Heart right ventricle (tissue), 16 donors: ENCODE results near the gene DNAH5. TPM values are rescaled to one million over a fixed set of nuclear protein-coding genes. Genes with fewer than 3 reads are reported as not detected.

ENCODE experiments used
- ATAC-seq, 8 donors: fragments of 200-7000 bp; cut with Tn5 transposase; one replicate each; pipeline ENCODE4 v1.9.1; 2020; ENCODE audit warnings: mild to moderate bottlenecking in 8 of 8, moderate library complexity in 8 of 8, moderate number of reproducible peaks in 1 of 8
- DNase-seq, 2 donors: peaks; one replicate each; pipeline ENCODE4 v3.0.0-alpha.2; 2020
- H3K27ac ChIP-seq, 10 donors: fragments of 200-600 bp; sonication (generic) in 2 of 10; one replicate each; pipeline versions ENCODE4 v1.5.0 to v1.8.0; 2020 to 2022; ENCODE audit warnings: mild to moderate bottlenecking in 3 of 10
- H3K27me3 ChIP-seq, 7 donors: fragments of 200-600 bp; one replicate each; pipeline ENCODE4 v1.8.0; 2021 to 2022; ENCODE audit warnings: mild to moderate bottlenecking in 2 of 7
- H3K36me3 ChIP-seq, 9 donors: fragments of 200-600 bp; sonication (generic) in 1 of 9; one replicate each; pipeline versions ENCODE4 v1.5.0 to v1.8.0; 2020 to 2022; ENCODE audit warnings: mild to moderate bottlenecking in 2 of 9
- H3K4me1 ChIP-seq, 9 donors: fragments of 200-600 bp; sonication (generic) in 1 of 9; one replicate each; pipeline versions ENCODE4 v1.5.0 to v1.8.0; 2020 to 2022; ENCODE audit warnings: mild to moderate bottlenecking in 4 of 9
- H3K4me3 ChIP-seq, 10 donors: fragments of 200-600 bp; sonication (generic) in 2 of 10; one replicate each; pipeline versions ENCODE4 v1.5.0 to v1.8.0; 2020 to 2022; ENCODE audit warnings: mild to moderate bottlenecking in 7 of 10, moderate library complexity in 2 of 10
- H3K9me3 ChIP-seq, 11 donors: fragments of 200-600 bp in 10 of 11; sonication (generic) in 2 of 11; one replicate each; pipeline versions ENCODE4 v1.5.0 to v1.8.0; 2013 to 2022; ENCODE audit warnings: mild to moderate bottlenecking in 2 of 11, control low read depth in 1 of 11, moderate library complexity in 1 of 11
- CTCF ChIP-seq, 9 donors: fragments of 200-600 bp; sonication (generic) in 2 of 9; IDR thresholded peaks; one replicate each; pipeline versions ENCODE4 v1.5.0 to v1.8.0; 2021 to 2022; ENCODE audit warnings: antibody characterized with exemption in 9 of 9, mild to moderate bottlenecking in 5 of 9, moderate library complexity in 1 of 9
- WGBS, 2 donors: extraction: QIAGEN DNeasy Blood & Tissue Kit; methylation state at CpG; one replicate each; pipeline ENCODE4 v1.1.7; 2013; ENCODE audit warnings: inconsistent platforms in 1 of 2; 5-methylcytosine and 5-hydroxymethylcytosine counted together
- intact Hi-C, 10 donors: fragments of 100-400 bp; cut with DNase I; formaldehyde crosslinking; loops; one replicate each; pipeline versions ENCODE4 v1.11.1 to v1.14.2; 2022
- polyA plus RNA-seq, 2 donors: library from polyadenylated mRNA; stranded (reverse); fragments of 200-250 nt; gene quantifications; one replicate each; pipeline ENCODE4 v1.2.3, GENCODE V29; 2013
- total RNA-seq, 10 donors: library from RNA; stranded (reverse); fragmentation: NEBNext Ultra II Directional in 3 of 10; extraction: Animal tissue kit (Norgen Biotek cat#: 25700) in 3 of 10; gene quantifications; one replicate each; pipeline versions ENCODE4 v1.2.1 to v1.2.4, GENCODE V29; 2021 to 2023
- donor health status: Arrhythmogenic right ventricular cardiomyopathy.
- donor health status: ischemic (EF 13 %, LVEDD 7.1; RV severe dilation, severe dysfunction).
- donor health status: healthy with polysubstance abuse.
- donor health status: DM: no; HTN: yes; CAD: no.
- donor health status: DM: no; HTN: no; CAD: no.
- donor health status: ischemic (EF 25% LVEDD 6.9; RV normal size, moderate dysfunction).
- donor health status: ischemic (EF 25% LVEDD 5.7; RV mildly dilated, moderate dysfunction).
- donor health status: healthy.
- donor health status: DM: yes; HTN: yes; CAD: no.
- donor health status: Ischemic cardiomyopathy.
- donor health status: ischemic (EF 35%, LVEDD 5.7; RV mildly dilated, moderate dysfunction).
- donor health status: nonischemic (EF 11% LVEDD 7.7; RV severe dilation, severe dysfunction).
- donor health status: DM: yes; HTN: yes; CAD: no.
- donor health status: PGD.
- donor health status: ischemic (EF 29% LVEDD 5.4; RV normal size, mild dysfunction).
- donor health status: nonischemic (EF 23%, LVEDD 6.1; RV moderate dilation, normal function).

DNAH5 gene
- total and polyA plus RNA-seq, 12 donors: 0.02 to 0.53 (median 0.23) TPM; not detected in 2

DNA sequence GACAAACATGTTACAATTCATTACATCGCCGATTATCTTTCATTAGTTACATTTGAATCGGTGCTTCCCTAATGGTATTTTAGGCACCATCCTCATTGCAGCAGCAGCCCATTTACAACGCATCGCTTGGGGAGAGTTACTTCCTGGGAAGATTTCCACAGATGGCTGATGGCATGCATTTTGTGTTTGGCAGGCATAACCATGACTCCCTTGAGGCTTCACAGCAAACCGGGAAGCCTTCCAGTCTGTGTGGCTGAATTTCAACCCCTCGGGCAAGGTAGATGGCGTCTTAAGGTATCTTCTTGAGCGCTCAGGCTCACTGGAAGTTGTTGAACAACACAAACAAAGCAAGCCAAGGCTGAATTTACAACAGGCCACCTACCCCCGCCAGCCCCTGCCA is 1.6 kb upstream of the DNAH5 start:
- WGBS, 2 donors: 80 to 81% methylated on average over 10 of the region's 10 CpGs
- intact Hi-C loops: no loop called here

GRCh38 chr5:13945271-13945670 is 783 bp upstream of the DNAH5 start:
- Histone ChIP-seq H3K27ac (no peak overlapping the region), H3K27me3 (peaks cover 0 to 5% (median 0%) of the 10 kb centered on the region in 7 donors), H3K4me3 (no peak overlapping the region), H3K9me3 (no peaks in the 10 kb centered on the region), H3K36me3 (no peaks in the 10 kb centered on the region), H3K4me1 (no peaks in the 10 kb centered on the region)
- TF ChIP-seq CTCF (IDR thresholded peaks at IDR 0.05): no peak
- intact Hi-C loops: no loop called here
- ATAC-seq (no peak), DNase-seq (no peak)
- WGBS, 2 donors: 85 to 98% methylated on average over 3 of the region's 3 CpGs

More for the DNA sequence above, 1.6 kb upstream of the DNAH5 start:
- no peaks in the 10 kb centered on the region for H3K4me1 ChIP-seq
- H3K4me3 ChIP-seq: no peak overlapping the region
- H3K27me3 ChIP-seq: peaks cover 0 to 5% (median 0%) of the 10 kb centered on the region in 7 donors
- ATAC-seq (no peak), DNase-seq (no peak)
- H3K27ac ChIP-seq: no peak overlapping the region
- no peak for TF ChIP-seq CTCF (IDR thresholded peaks at IDR 0.05)
- no peaks in the 10 kb centered on the region for H3K9me3 ChIP-seq
- H3K36me3 ChIP-seq: no peaks in the 10 kb centered on the region

DNA sequence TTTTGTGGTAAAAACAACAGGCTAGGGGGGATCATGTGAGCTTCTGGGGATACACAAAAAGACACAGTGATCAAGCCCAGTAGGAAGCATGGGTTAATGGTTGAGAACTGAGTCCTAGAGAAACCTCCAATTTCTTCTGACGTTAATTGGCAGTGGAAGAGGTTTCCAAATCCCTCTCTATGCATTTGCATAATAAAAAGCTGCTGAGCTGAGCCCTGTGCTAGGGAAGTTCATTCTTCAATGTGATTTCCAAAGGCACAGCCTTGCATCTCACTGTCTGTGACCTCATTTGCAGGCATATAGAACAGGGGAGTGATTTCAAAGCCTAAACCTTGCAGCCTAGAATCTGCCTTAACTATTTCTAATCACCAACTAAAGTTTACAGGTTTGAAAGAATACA is 812 bp downstream of the DNAH5 start:
- intact Hi-C loops: no loop called here
- TF ChIP-seq CTCF (IDR thresholded peaks at IDR 0.05): no peak
- H3K27me3 ChIP-seq: peaks cover 0 to 15% (median 0%) of the 10 kb centered on the region in 7 donors
- 15 to 33% methylated on average over 1 of the region's 1 CpG for WGBS, 2 donors
- H3K27ac ChIP-seq: no peak overlapping the region
- no peaks in the 10 kb centered on the region for H3K9me3 ChIP-seq
- H3K36me3 ChIP-seq: no peaks in the 10 kb centered on the region
- no peaks in the 10 kb centered on the region for H3K4me1 ChIP-seq
- no peak overlapping the region for H3K4me3 ChIP-seq
- ATAC-seq (no peak), DNase-seq (no peak)

DNA sequence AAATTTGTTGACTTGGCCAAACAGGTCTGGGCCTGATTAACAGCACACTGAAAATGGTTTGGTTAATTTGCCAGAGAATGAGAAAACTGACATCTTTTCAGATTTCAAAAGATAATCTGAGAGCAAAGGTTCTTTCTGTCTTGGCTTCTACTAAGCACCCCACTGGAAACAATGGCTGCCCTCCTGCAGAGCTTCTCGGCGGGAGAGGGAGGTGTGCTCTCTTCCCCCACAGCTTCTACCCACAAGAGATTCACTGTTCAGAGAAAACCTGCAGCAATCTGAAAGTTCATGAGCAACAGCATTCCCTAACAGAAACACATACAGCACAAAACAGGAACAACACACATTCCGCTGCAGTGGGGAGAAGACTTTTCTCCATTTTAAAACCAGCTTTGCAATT is 3.0 kb downstream of the DNAH5 start:
- 51 to 55% methylated on average over 3 of the region's 3 CpGs for WGBS, 2 donors
- H3K27me3 ChIP-seq: peaks cover 0 to 15% (median 0%) of the 10 kb centered on the region in 7 donors
- H3K36me3 ChIP-seq: no peaks in the 10 kb centered on the region
- no peak for TF ChIP-seq CTCF (IDR thresholded peaks at IDR 0.05)
- H3K4me3 ChIP-seq: no peak overlapping the region
- no peaks in the 10 kb centered on the region for H3K4me1 ChIP-seq
- H3K27ac ChIP-seq: no peak overlapping the region
- intact Hi-C loops: no loop called here
- H3K9me3 ChIP-seq: no peaks in the 10 kb centered on the region
- DNase-seq: no peak
- ATAC-seq: no peak
